Bronchial epithelial cell (primary cell): ENCODE measurements around the gene CD81. TPM values are rescaled to one million over a fixed set of nuclear protein-coding genes. Genes with fewer than 3 reads are reported as not detected.

Experiments
- DNase-seq: peaks from one replicate; pipeline ENCODE4 v3.0.0-alpha.2; 2010; ENCODE audit warnings: low read depth
- FAIRE-seq: peaks from 2 replicates; lab custom pipeline; 2011; peaks lifted over from hg19 to GRCh38; lab: Jason Lieb, UNC
- H3K27me3 ChIP-seq: 2 replicates; pipeline ENCODE4 v1.5.1; 2011; ENCODE audit warnings: low read length; ENCODE audit not compliant: control insufficient read depth, insufficient read depth
- H3K36me3 ChIP-seq: 2 replicates; pipeline ENCODE4 v1.5.1; 2011; ENCODE audit warnings: low read length; ENCODE audit not compliant: control insufficient read depth, insufficient read depth
- H3K4me3 ChIP-seq: 2 replicates; pipeline ENCODE4 v1.5.1; 2011; ENCODE audit warnings: mild to moderate bottlenecking, low read depth, low read length, control low read depth
- total RNA-seq: library from RNA; depleted of rRNA; stranded (reverse); fragments of >200 nt; gene quantifications from 2 replicates; pipeline ENCODE4 v1.2.1, GENCODE V29; 2014
- TF ChIP-seq, protein P1 (sequence below): IDR thresholded peaks from 2 replicates; pipeline ENCODE4 v1.5.1; 2011; ENCODE audit warnings: mild to moderate bottlenecking, moderate library complexity, low read length, control low read depth, inconsistent platforms; ENCODE audit not compliant: insufficient read depth, severe bottlenecking

The CD81 gene
- total RNA-seq, 1 donor from 2014 or later: 133 TPM

GRCh38 chr11:2437516-2437915, 60.4 kb downstream of the CD81 start:
- Histone ChIP-seq H3K27me3 (no peaks in the 10 kb centered on the region), H3K4me3 (no peak overlapping the region), H3K36me3 (no peaks in the 10 kb centered on the region)
- TF ChIP-seq, protein P1, sequence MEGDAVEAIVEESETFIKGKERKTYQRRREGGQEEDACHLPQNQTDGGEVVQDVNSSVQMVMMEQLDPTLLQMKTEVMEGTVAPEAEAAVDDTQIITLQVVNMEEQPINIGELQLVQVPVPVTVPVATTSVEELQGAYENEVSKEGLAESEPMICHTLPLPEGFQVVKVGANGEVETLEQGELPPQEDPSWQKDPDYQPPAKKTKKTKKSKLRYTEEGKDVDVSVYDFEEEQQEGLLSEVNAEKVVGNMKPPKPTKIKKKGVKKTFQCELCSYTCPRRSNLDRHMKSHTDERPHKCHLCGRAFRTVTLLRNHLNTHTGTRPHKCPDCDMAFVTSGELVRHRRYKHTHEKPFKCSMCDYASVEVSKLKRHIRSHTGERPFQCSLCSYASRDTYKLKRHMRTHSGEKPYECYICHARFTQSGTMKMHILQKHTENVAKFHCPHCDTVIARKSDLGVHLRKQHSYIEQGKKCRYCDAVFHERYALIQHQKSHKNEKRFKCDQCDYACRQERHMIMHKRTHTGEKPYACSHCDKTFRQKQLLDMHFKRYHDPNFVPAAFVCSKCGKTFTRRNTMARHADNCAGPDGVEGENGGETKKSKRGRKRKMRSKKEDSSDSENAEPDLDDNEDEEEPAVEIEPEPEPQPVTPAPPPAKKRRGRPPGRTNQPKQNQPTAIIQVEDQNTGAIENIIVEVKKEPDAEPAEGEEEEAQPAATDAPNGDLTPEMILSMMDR: no peak
- DNase-seq: no peak
- peak; percentile 70 for FAIRE-seq

DNA sequence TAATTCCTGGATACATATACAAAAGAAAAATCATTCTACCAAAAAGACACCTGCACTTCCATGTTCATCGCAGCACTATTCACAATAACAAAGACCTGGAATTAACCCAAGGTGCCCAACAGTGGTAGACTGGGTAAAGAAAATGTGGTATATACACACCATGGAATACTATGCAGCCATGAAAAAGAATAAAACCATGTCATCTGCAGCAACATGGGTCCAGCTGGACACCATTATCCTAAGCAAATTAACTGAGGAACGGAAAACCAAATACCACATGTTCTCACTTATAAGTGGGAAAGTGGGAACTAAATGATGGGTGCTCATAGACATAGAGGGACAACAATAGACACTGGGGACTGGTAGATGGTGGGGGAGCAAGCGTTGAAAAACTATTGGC, 62.7 kb downstream of the CD81 start:
- H3K27me3 ChIP-seq: peaks cover 5% of the 10 kb centered on the region
- TF ChIP-seq, protein P1: no peak
- H3K36me3 ChIP-seq: no peaks in the 10 kb centered on the region
- FAIRE-seq (no peak), DNase-seq (no peak)
- no peak overlapping the region for H3K4me3 ChIP-seq

- Histone ChIP-seq H3K27me3 (peaks cover 5% of the 10 kb centered on the region), H3K36me3 (no peaks in the 10 kb centered on the region), H3K4me3 (no peak overlapping the region)
- DNase-seq (no peak), FAIRE-seq (no peak)
- TF ChIP-seq, protein P1: no peak
These were observed 63.5 kb downstream of the CD81 start for GRCh38 chr11:2440646-2441045.

DNA sequence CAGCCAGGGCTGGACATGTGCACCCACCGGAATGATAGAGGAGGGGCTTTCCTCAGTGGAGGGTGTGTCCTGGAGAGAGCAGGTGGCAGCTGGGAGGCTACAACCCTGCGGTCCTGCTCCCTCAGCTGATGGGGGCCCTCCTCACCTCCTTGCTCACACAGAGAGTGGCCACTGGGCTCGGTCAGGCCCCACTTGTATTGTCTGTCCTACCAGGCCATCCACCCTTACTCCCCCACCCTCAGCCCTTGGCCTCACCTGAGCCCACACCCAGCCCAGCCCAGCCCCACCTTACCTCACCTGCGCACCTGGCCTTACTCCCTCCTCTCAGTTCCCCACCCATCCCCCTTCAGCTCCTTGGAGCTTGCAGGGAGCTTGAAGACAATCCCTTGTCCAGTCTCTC, 64.1 kb downstream of the CD81 start:
- FAIRE-seq (no peak), DNase-seq (no peak)
- no peak overlapping the region for H3K4me3 ChIP-seq
- no peaks in the 10 kb centered on the region for H3K36me3 ChIP-seq
- peaks cover 5% of the 10 kb centered on the region for H3K27me3 ChIP-seq
- TF ChIP-seq, protein P1: no peak

GRCh38 chr11:2442589-2442988, 65.5 kb downstream of the CD81 start:
- no peak for DNase-seq
- FAIRE-seq: no peak
- TF ChIP-seq, protein P1: no peak
- no peaks in the 10 kb centered on the region for H3K36me3 ChIP-seq
- peaks cover 5% of the 10 kb centered on the region for H3K27me3 ChIP-seq
- no peak overlapping the region for H3K4me3 ChIP-seq

- H3K27me3 ChIP-seq: peaks cover 5% of the 10 kb centered on the region
- TF ChIP-seq, protein P1: no peak
- H3K36me3 ChIP-seq: no peaks in the 10 kb centered on the region
- DNase-seq (no peak), FAIRE-seq (no peak)
- no peak overlapping the region for H3K4me3 ChIP-seq
These were observed 66.3 kb downstream of the CD81 start for GRCh38 chr11:2443406-2443805.
